ENCODE data around the gene TMEM232.
"Not testable (repeated sequence)": the region's sequence is repeated elsewhere in the genome, so short reads cannot be mapped to it uniquely, and the experiment has no call there.

The TMEM232 gene

GRCh38 chr5:110618941-110619340 is 107.5 kb downstream of the TMEM232 start:
- no peak for DNase-seq

- DNase-seq: no peak
Measured at GRCh38 chr5:110616009-110616408, 110.5 kb downstream of the TMEM232 start.

- no peak for DNase-seq
Measured at GRCh38 chr5:110612794-110613247, 113.7 kb downstream of the TMEM232 start.

GRCh38 chr5:110611817-110612216 is 114.7 kb downstream of the TMEM232 start:
- DNase-seq: no peak

- no peak for DNase-seq
Measured at GRCh38 chr5:110594866-110595265, 131.6 kb downstream of the TMEM232 start.

GRCh38 chr5:110590187-110590586 is 136.3 kb downstream of the TMEM232 start:
- DNase-seq: no peak

GRCh38 chr5:110588286-110588980 is 138.0 kb downstream of the TMEM232 start:
- DNase-seq: no peak

GRCh38 chr5:110580625-110581024 is 145.8 kb downstream of the TMEM232 start:
- DNase-seq: no peak

- DNase-seq: no peak
Measured at GRCh38 chr5:110572729-110573128, 153.7 kb downstream of the TMEM232 start.

- no peak for DNase-seq
Measured at GRCh38 chr5:110562191-110562590, 164.3 kb downstream of the TMEM232 start.

GRCh38 chr5:110561510-110561909 is 165.0 kb downstream of the TMEM232 start:
- no peak for DNase-seq

- no peak for DNase-seq
Measured at GRCh38 chr5:110549301-110549700, 177.2 kb downstream of the TMEM232 start.

- DNase-seq: no peak
Measured at GRCh38 chr5:110548171-110548570, 178.3 kb downstream of the TMEM232 start.

- DNase-seq: no peak
Measured at GRCh38 chr5:110547495-110547894, 179.0 kb downstream of the TMEM232 start.

GRCh38 chr5:110545716-110546115 is 180.8 kb downstream of the TMEM232 start:
- no peak for DNase-seq

GRCh38 chr5:110544603-110545002 is 181.9 kb downstream of the TMEM232 start:
- no peak for DNase-seq

GRCh38 chr5:110542949-110543348 is 183.5 kb downstream of the TMEM232 start:
- DNase-seq: no peak

GRCh38 chr5:110536120-110537115 is 190.1 kb downstream of the TMEM232 start:
- no peak for DNase-seq

- DNase-seq: not testable (repeated sequence)
Measured at GRCh38 chr5:110535146-110535545, 191.3 kb downstream of the TMEM232 start.

- no peak for DNase-seq
Measured at GRCh38 chr5:110525762-110526161, 200.7 kb downstream of the TMEM232 start.

GRCh38 chr5:110517396-110517795 is 209.1 kb downstream of the TMEM232 start:
- no peak for DNase-seq

- DNase-seq: no peak
Measured at GRCh38 chr5:110514030-110514429, 212.4 kb downstream of the TMEM232 start.

- no peak for DNase-seq
Measured at GRCh38 chr5:110512266-110512665, 214.2 kb downstream of the TMEM232 start.

GRCh38 chr5:110510146-110510545 is 216.3 kb downstream of the TMEM232 start:
- no peak for DNase-seq

All from activated CD4-positive, alpha-beta T cell treated with anti-CD3 and anti-CD28 coated beads, Interleukin-2, amount 50 U/mL, for 48 hours (primary cell).